OCI-LY1 (cell line): ENCODE data around the gene MACF1.
"Not testable (repeated sequence)": the region's sequence is repeated elsewhere in the genome, so short reads cannot be mapped to it uniquely, and the experiment has no call there.

Source experiments
- H2AFZ ChIP-seq: fragments of 200-600 bp; sonication (generic), shearing (Covaris generic); 2 replicates; pipeline ENCODE4 v1.6.0; 2014; ENCODE audit warnings: antibody characterized with exemption, mild to moderate bottlenecking, low read length
- H3F3A ChIP-seq: fragments of 200-600 bp; sonication (generic), shearing (Covaris generic); 2 replicates; pipeline ENCODE4 v1.6.0; 2014; ENCODE audit warnings: mild to moderate bottlenecking, antibody characterized with exemption, low read length, moderate library complexity; ENCODE audit not compliant: insufficient read depth
- H3K27ac ChIP-seq: fragments of 200-600 bp; sonication (generic); 2 replicates; pipeline ENCODE4 v1.5.1; 2014; ENCODE audit warnings: low read length, mixed run types, mild to moderate bottlenecking, low read depth; ENCODE audit not compliant: poor library complexity, severe bottlenecking
- H3K27me3 ChIP-seq: fragments of 200-600 bp; sonication (generic); 2 replicates; pipeline ENCODE4 v1.6.0; 2014; ENCODE audit warnings: antibody characterized with exemption, mild to moderate bottlenecking, low read length, moderate library complexity; ENCODE audit not compliant: insufficient read depth
- H3K36me3 ChIP-seq: fragments of 200-600 bp; sonication (generic); 2 replicates; pipeline ENCODE4 v1.6.1; 2014; ENCODE audit warnings: mild to moderate bottlenecking, antibody characterized with exemption, low read length, moderate library complexity, mixed read lengths; ENCODE audit not compliant: insufficient read depth
- H3K4me1 ChIP-seq: fragments of 200-600 bp; sonication (generic); 2 replicates; pipeline ENCODE4 v1.5.1; 2014; ENCODE audit warnings: mild to moderate bottlenecking, low read length, moderate library complexity; ENCODE audit not compliant: insufficient read depth, severe bottlenecking
- H3K4me2 ChIP-seq: fragments of 200-600 bp; sonication (generic), shearing (Covaris generic); 2 replicates; pipeline ENCODE4 v1.6.1; 2014; ENCODE audit warnings: low read length
- H3K4me3 ChIP-seq: fragments of 200-600 bp; sonication (generic); 2 replicates; pipeline ENCODE4 v1.5.1; 2014; ENCODE audit warnings: low read length, low read depth, mild to moderate bottlenecking, mixed read lengths; ENCODE audit not compliant: poor library complexity, severe bottlenecking
- H3K79me2 ChIP-seq: fragments of 200-600 bp; shearing (Covaris generic); 2 replicates; pipeline ENCODE4 v1.6.1; 2016; ENCODE audit warnings: mixed run types, low read length, mixed read lengths; ENCODE audit not compliant: insufficient read depth
- H3K9ac ChIP-seq: fragments of 200-600 bp; sonication (generic), shearing (Covaris generic); 2 replicates; pipeline ENCODE4 v1.6.1; 2014; ENCODE audit warnings: mild to moderate bottlenecking, low read length, mixed read lengths
- H3K9me2 ChIP-seq: fragments of 200-600 bp; sonication (generic), shearing (Covaris generic); 2 replicates; pipeline ENCODE4 v1.6.1; 2014; ENCODE audit warnings: low read depth, mild to moderate bottlenecking, low read length, mixed read lengths
- H3K9me3 ChIP-seq: fragments of 200-600 bp; shearing (Covaris generic); 2 replicates; pipeline ENCODE4 v1.6.1; 2014; ENCODE audit warnings: low read length, mixed read lengths
- H4K20me1 ChIP-seq: fragments of 200-600 bp; sonication (generic), shearing (Covaris generic); 2 replicates; pipeline ENCODE4 v1.6.0; 2016; ENCODE audit warnings: mild to moderate bottlenecking, low read length; ENCODE audit not compliant: insufficient read depth
- EZH2 ChIP-seq: fragments of 200-600 bp; sonication (generic), shearing (Covaris generic); IDR thresholded peaks from 2 replicates; pipeline ENCODE4 v1.8.0; 2017; ENCODE audit warnings: borderline replicate concordance, mixed run types, mild to moderate bottlenecking, antibody characterized with exemption, low read length, moderate library complexity, mixed read lengths
- TF ChIP-seq, protein P1 (sequence below): fragments of 200-600 bp; sonication (generic), shearing (Covaris generic); IDR thresholded peaks from 2 replicates; pipeline ENCODE4 v1.5.1; 2017; ENCODE audit warnings: mild to moderate bottlenecking, antibody characterized with exemption, low read length, moderate library complexity, mixed read lengths

The MACF1 gene

DNA sequence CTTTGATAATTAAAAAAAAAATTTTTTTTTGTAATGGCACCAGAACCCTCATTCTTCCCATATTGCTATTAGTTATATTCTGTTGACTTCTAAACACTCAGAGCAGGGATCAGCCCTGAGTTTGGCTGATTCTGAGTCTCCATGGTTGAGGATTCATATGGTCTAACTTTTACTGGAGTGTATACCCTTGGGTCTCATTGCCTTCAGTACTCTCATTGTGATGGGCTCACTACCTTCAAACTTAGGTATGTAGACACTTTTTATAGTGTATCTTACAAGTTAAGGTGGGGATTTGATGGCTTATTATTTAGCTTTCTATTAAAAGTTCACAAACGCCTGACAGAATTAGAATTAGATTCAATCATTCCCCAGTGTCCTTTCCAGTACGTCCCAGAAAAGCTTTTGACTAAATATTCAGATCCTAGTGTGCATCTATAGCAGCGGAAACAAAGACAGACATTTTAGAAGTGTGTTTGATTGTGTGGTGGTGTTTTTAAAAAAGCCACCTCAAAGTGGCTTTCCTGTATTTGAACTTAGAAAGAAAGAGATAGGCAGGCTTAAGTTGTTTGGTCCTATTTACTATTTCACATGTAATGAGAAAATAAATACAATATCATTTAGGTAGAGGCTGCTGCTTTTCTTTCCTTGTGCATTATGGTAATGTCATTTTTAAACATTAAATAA lies 1.4 kb downstream of the MACF1 start:
- Histone ChIP-seq H3K79me2 (no peaks in the 10 kb centered on the region), H3K4me3 (no peak overlapping the region), H3K36me3 (no peaks in the 10 kb centered on the region), H3K4me2 (no peak overlapping the region; the same call in 1 of the 2 replicates), H2AFZ (no peak overlapping the region), H3K27ac (no peak overlapping the region), H3K27me3 (no peaks in the 10 kb centered on the region), H3K4me1 (peaks cover 18% of the 10 kb centered on the region), H3K9ac (no peak overlapping the region), H3K9me2 (no peaks in the 10 kb centered on the region), H3K9me3 (no peaks in the 10 kb centered on the region), H4K20me1 (no peaks in the 10 kb centered on the region), H3F3A (no peaks in the 10 kb centered on the region)
- no peak for TF ChIP-seq EZH2
- TF ChIP-seq, protein P1, sequence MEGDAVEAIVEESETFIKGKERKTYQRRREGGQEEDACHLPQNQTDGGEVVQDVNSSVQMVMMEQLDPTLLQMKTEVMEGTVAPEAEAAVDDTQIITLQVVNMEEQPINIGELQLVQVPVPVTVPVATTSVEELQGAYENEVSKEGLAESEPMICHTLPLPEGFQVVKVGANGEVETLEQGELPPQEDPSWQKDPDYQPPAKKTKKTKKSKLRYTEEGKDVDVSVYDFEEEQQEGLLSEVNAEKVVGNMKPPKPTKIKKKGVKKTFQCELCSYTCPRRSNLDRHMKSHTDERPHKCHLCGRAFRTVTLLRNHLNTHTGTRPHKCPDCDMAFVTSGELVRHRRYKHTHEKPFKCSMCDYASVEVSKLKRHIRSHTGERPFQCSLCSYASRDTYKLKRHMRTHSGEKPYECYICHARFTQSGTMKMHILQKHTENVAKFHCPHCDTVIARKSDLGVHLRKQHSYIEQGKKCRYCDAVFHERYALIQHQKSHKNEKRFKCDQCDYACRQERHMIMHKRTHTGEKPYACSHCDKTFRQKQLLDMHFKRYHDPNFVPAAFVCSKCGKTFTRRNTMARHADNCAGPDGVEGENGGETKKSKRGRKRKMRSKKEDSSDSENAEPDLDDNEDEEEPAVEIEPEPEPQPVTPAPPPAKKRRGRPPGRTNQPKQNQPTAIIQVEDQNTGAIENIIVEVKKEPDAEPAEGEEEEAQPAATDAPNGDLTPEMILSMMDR: no peak

DNA sequence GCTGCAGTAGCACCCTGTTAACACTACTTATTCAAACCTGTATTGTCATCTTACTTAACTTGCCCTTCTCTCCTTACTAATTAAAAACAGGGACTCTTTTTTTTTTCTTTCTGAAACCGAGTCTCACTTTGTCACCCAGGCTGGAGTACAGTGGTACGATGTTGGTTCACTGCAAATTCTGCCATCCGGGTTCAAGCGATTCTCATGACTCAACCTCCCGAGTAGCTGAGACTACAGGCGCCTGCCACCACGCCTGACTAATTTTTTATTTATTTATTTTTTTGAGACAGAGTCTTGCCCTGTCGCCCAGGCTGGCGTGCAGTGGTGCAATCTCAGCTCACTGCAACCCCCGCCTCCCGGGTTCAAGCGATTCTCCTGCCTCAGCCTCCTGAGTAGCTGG lies 3.9 kb downstream of the MACF1 start:
- H3K27me3 ChIP-seq, H4K20me1 ChIP-seq, H3K36me3 ChIP-seq, H3F3A ChIP-seq, H2AFZ ChIP-seq, H3K4me2 ChIP-seq, H3K9me3 ChIP-seq, H3K79me2 ChIP-seq, H3K4me3 ChIP-seq, H3K9me2 ChIP-seq, H3K27ac ChIP-seq, H3K9ac ChIP-seq: not testable (repeated sequence)
- peaks cover 18% of the 10 kb centered on the region for H3K4me1 ChIP-seq

DNA sequence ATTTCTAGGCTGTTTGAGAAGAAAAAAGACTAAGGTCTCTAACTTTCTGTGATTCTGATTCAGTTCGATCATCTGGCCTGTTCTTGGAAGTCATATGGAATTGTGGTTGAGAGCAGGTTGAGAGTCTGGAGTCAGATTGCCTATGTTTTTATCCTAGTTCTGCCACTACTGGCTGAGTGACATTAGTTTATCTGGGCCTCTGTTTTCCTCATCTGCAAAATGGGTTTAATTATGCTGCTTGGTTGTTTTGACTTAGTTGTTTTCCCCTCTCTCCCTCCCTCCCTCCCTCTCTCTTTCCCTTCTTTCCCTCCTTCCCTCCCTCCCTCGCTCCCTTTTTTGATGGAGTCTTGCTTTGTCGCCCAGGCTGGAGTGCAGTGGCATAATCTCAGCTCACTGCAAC lies 6.2 kb downstream of the MACF1 start:
- H2AFZ ChIP-seq: no peak overlapping the region

More for the DNA sequence above, 6.2 kb downstream of the MACF1 start:
- H4K20me1 ChIP-seq: no peaks in the 10 kb centered on the region
- H3F3A ChIP-seq: peaks cover 5% of the 10 kb centered on the region; the same call in 1 of the 2 replicates
- no peaks in the 10 kb centered on the region for H3K9me2 ChIP-seq
- no peaks in the 10 kb centered on the region for H3K9me3 ChIP-seq
- H3K36me3 ChIP-seq: no peaks in the 10 kb centered on the region
- peaks cover 23% of the 10 kb centered on the region for H3K4me1 ChIP-seq
- no peaks in the 10 kb centered on the region for H3K79me2 ChIP-seq
- no peaks in the 10 kb centered on the region for H3K27me3 ChIP-seq
- H3K27ac ChIP-seq: no peak overlapping the region
- no peak overlapping the region for H3K4me2 ChIP-seq
- no peak overlapping the region for H3K9ac ChIP-seq
- no peak overlapping the region for H3K4me3 ChIP-seq
- TF ChIP-seq EZH2: no peak
- TF ChIP-seq, protein P1: no peak
